T-helper 1 cell treated with Interleukin-12 subunit alpha and Interleukin-12 subunit beta and Interleukin-4 antibody, amounts not matched to agents 30 μg/mL and 1 μg/mL, for 36 hours (primary cell): ENCODE measurements around the gene RNF144B.

Experiments used
- H3K27ac Mint-ChIP-seq: one replicate; pipeline ENCODE4 v1.8.0; 2021; ENCODE audit warnings: mild to moderate bottlenecking, mixed read lengths
- H3K27me3 Mint-ChIP-seq: one replicate; pipeline ENCODE4 v1.8.0; 2021; ENCODE audit warnings: low read depth, mixed read lengths
- H3K36me3 Mint-ChIP-seq: one replicate; pipeline ENCODE4 v1.8.0; 2021; ENCODE audit warnings: low read depth, mixed read lengths
- H3K4me1 Mint-ChIP-seq: one replicate; pipeline ENCODE4 v1.8.0; 2021; ENCODE audit warnings: low read depth, mixed read lengths
- H3K4me3 Mint-ChIP-seq: one replicate; pipeline ENCODE4 v1.8.0; 2021; ENCODE audit warnings: mild to moderate bottlenecking, moderate library complexity, mixed read lengths
- H3K9me3 Mint-ChIP-seq: one replicate; pipeline ENCODE4 v1.8.0; 2021; ENCODE audit warnings: mixed read lengths

The RNF144B gene

DNA sequence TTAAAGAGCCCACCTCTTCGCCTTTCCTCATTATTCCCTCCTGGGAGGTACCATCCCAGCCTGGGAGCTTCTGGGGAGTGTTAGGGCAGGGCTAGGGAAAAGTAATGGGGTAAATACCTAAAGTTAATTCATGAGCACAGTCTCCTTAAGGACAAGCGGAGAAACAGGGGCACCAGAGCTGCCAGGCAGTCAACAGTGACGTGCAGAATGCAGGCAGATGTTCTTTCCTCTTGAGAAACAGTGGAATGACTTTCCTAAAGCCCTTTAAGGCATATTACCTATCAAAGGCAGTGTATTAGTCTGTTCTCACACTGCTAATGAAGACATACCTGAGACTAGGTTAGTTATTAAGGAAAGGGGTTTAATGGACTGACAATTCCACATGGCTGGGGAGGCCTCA, 76.3 kb downstream of the RNF144B start:
- Mint-ChIP-seq H3K9me3 (peaks cover 3% of the 10 kb centered on the region), H3K4me1 (no peaks in the 10 kb centered on the region), H3K27ac (no peak overlapping the region), H3K4me3 (no peak overlapping the region), H3K36me3 (no peaks in the 10 kb centered on the region), H3K27me3 (no peaks in the 10 kb centered on the region)

DNA sequence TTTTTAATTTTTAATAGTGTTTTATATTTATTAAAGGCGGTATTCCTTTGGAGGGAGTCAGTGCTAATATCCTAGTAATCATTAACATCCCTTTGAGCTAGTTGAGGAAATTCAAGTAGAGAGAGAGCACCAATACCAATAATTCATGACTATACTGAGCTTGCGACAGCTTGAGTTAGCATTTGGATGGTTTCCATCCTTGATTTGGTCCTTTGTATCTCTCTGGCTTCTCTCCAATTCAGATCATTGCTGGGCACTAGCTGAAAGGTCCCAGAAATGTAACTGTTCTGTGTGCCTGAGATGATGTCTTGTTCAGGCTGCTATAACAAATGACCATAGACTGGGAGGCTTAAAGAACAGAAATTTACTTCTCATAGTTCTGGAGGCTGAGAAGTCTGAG, 77.0 kb downstream of the RNF144B start:
- Mint-ChIP-seq H3K36me3 (no peaks in the 10 kb centered on the region), H3K27ac (no peak overlapping the region), H3K4me3 (no peak overlapping the region), H3K27me3 (no peaks in the 10 kb centered on the region), H3K4me1 (no peaks in the 10 kb centered on the region), H3K9me3 (peaks cover 3% of the 10 kb centered on the region)

DNA sequence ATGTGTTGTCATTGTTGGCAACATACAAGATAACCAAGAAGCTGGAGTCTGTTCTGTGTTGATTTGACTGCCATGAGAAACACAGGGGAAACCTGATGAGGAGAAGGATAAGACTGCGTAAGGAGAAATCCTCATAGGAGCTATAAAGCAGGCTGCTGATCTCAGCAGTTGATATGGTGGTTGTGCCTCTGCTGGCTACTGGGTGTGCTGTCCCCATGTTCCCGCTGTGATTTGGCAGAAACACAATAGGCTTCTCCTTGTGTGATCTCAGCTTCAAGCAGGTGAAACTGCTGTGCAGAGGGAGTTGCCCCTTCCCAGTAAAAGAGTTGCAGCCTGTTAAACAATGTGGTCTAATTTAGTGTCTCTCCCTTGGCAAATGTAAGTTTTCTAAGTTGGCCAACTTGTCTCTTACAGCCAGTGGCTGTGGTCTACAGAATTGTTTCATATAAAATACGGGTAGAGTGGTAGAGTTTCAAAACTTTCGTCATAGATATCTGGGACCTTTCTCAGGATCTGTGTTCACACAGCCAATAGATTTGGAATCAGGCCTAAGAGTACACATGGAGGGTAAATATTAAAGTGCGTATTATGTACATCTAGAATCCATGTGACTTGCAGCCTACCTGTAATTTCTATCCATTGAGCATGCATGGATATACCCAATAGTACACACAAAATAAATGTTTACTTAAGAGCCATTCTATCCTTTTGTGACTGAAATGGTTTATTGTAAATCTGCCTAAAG, 78.4 kb downstream of the RNF144B start:
- no peaks in the 10 kb centered on the region for H3K27me3 Mint-ChIP-seq
- H3K4me3 Mint-ChIP-seq, result no peak overlapping the region
- H3K4me1 Mint-ChIP-seq, result no peaks in the 10 kb centered on the region
- no peaks in the 10 kb centered on the region for H3K36me3 Mint-ChIP-seq
- no peak overlapping the region for H3K27ac Mint-ChIP-seq
- H3K9me3 Mint-ChIP-seq, result peaks cover 1% of the 10 kb centered on the region

DNA sequence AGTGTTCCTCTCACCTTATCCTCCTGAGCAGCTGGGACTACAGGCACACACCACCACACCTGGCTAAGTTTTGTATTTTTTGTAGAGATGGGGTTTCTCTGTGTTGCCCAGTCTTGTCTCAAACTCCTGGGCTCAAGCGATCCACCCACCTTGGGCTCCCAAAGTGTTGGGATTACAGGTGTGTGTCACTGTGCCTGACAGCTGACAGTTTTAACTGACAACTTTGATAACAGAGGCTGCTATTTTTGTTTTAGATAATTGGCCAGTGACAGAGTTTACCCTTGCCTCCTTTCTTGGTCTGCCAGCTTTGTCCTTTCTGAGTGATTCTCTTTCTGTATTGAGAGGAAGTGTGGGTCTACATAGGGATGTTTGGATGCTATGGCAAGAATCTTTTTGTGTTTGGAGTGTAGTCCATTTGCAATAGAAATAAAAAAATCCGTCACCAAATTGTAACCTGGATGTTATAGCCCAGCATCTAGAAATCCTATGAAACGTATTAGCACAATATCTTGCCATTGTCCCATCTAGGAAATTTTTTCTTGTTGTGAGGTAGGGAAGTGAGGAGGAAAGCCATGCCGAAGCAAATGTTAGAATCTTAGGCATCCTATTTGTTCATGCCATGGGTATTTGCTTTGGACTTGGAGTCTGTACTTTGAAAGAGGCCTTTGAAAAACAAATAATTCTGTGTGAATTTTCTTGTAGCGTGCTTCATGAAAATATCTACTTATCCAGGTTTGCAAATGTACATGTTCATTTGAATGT, 80.8 kb downstream of the RNF144B start:
- no peak overlapping the region for H3K27ac Mint-ChIP-seq
- no peak overlapping the region for H3K4me3 Mint-ChIP-seq

DNA sequence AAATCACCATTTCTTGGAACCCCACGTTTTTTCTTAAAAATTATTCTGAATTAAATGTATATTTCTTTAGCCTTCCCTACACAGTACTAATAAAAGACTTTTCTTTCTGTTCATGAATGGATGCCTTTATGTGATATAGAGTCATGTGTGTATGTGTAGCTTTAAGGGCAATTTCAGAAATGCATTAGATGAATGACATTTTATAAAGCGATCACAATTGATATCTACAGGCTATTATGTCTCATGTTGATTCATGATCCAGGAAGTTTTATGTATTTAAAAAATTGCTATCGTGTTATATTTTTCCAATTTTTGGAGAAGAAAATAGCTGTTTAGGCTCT, 81.3 kb downstream of the RNF144B start:
- no peaks in the 10 kb centered on the region for H3K4me1 Mint-ChIP-seq
- no peaks in the 10 kb centered on the region for H3K27me3 Mint-ChIP-seq
- H3K27ac Mint-ChIP-seq, result no peak overlapping the region
- H3K36me3 Mint-ChIP-seq, result no peaks in the 10 kb centered on the region
- no peak overlapping the region for H3K4me3 Mint-ChIP-seq
- H3K9me3 Mint-ChIP-seq, result no peaks in the 10 kb centered on the region

More for the DNA sequence above, 80.8 kb downstream of the RNF144B start:
- Mint-ChIP-seq H3K4me1 (no peaks in the 10 kb centered on the region), H3K9me3 (no peaks in the 10 kb centered on the region), H3K27me3 (no peaks in the 10 kb centered on the region), H3K36me3 (no peaks in the 10 kb centered on the region)

DNA sequence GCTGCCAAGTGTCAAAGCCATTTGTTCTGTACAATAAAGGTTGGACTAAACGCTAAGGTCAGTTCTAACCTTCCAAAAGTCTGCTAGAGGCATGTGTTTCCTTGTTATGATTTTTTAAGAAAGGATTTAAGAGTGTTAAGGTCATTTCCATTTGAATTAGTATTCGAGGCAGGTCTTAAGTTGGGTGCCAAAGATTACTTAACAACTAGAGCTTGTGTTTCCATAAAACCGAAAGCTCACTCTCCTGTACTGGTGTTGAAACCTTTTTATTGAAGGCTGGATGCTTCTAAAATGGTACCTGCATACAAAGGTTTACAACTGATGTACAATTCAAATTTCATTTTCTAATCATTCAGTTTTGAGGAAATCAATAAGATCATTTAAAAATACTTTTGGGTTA, 82.4 kb downstream of the RNF144B start:
- H3K36me3 Mint-ChIP-seq, result no peaks in the 10 kb centered on the region
- no peak overlapping the region for H3K27ac Mint-ChIP-seq
- no peaks in the 10 kb centered on the region for H3K27me3 Mint-ChIP-seq

DNA sequence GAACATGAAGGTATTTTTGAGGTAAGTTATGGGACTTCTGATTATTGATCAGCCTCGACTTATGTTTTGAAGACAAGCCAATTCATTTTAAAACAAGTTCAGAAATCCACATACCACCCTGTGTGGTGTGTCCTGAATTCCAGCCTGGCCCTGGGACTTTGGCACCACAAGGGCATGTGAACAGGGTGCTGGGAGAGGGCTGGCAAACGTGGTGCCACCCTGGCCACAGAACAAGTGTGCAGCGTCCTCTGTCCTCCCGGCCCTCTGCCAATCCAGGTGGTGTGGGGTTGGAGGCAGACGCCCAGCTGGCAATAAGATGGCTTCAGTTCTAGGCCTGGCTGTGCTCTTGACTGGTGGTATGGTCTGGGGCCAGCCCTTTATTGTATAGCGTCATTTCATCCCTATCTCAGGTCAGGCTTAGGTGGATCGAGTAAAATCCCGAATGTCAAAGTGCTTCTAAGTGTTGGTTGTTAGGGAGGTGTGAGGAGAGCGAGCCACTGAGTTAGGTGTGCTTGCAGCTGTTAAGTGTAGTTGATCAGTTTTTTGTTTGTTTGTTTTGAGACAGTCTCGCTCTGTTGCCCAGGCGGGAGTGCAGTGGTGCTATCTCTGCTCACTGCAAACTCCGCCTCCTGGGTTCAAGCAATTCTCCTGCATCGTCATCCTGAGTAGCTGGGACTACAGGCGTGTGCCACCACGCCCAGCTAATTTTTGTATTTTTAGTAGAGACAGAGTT, 84.2 kb downstream of the RNF144B start:
- no peak overlapping the region for H3K4me3 Mint-ChIP-seq
- H3K9me3 Mint-ChIP-seq, result no peaks in the 10 kb centered on the region
- no peak overlapping the region for H3K27ac Mint-ChIP-seq
- no peaks in the 10 kb centered on the region for H3K4me1 Mint-ChIP-seq
- no peaks in the 10 kb centered on the region for H3K36me3 Mint-ChIP-seq
- peaks cover 3% of the 10 kb centered on the region for H3K27me3 Mint-ChIP-seq

More for the DNA sequence above, 82.4 kb downstream of the RNF144B start:
- no peaks in the 10 kb centered on the region for H3K9me3 Mint-ChIP-seq
- H3K4me3 Mint-ChIP-seq, result no peak overlapping the region
- H3K4me1 Mint-ChIP-seq, result no peaks in the 10 kb centered on the region

DNA sequence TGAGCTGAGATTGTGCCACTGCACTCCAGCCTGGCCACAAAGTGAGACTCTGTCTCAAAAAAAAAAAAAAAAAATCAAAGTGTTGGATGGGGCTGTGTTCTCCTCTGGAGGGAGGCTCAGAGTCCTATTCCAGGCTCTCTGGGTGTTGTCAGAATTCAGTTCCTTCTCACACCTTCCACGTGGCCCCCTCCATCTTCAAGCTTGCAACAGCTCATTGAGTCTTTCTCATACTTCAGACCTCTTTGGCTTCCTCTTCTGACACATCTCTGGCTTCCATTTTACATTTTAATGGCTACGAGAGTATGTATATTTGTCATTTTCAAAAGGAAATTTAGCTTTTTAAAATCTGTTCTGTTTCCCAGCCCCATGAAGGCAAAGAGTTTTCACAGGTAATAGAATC, 85.8 kb downstream of the RNF144B start:
- peaks cover 6% of the 10 kb centered on the region for H3K27me3 Mint-ChIP-seq
- peaks cover 2% of the 10 kb centered on the region for H3K4me1 Mint-ChIP-seq
- H3K27ac Mint-ChIP-seq, result no peak overlapping the region
- H3K36me3 Mint-ChIP-seq, result no peaks in the 10 kb centered on the region
- no peaks in the 10 kb centered on the region for H3K9me3 Mint-ChIP-seq
- H3K4me3 Mint-ChIP-seq, result no peak overlapping the region

DNA sequence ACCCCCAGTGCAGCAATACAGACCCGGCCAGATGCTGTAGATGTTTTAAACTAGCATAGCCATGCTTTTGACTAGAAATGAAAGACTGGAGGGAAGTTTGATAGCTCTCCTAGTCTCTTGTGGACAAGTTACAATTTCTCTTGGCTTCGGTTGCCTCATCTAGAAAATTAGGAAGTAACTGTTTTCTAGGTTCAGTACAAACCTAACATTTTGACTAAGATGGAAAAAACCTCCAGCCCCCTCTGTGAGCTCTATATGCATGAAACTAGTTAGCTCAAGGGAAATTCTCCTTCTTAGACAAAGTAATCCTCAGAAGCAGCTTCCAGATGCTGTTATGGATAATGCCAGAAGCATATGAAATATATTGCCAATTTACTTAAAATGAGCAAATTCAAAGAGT, 86.6 kb downstream of the RNF144B start:
- Mint-ChIP-seq H3K27me3 (peaks cover 8% of the 10 kb centered on the region), H3K4me3 (no peak overlapping the region), H3K9me3 (no peaks in the 10 kb centered on the region), H3K36me3 (no peaks in the 10 kb centered on the region), H3K4me1 (peaks cover 3% of the 10 kb centered on the region), H3K27ac (no peak overlapping the region)

DNA sequence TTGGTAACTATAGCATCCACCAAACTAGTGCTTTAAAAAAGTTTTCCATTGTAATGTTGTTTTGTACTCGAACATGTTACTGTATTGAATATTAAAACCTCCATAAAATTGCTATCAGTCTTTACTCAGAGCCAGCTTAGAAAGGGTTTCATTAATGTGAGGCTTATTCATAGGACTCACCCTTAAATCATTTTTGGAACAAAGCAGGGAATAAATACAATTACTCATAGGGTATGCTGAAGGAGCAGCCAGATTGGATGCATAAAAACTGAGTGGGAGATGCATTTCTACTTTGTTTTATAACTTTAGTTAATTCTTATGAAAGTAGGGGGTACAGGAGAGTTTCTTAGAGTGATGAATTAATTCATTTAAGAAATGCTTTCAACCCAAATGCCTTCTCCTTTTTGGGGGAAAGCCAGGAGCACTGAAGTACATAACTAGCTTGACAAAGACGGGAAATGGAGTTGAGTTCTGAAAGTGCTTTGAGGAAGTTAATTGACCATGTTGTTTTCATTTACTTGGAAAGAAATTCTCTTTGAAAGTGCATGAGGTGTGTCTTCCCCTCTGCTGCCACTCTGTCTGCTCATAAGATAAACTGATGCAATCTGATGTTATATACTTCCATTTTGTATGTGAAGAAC, 90.3 kb downstream of the RNF144B start:
- H3K27ac Mint-ChIP-seq, result no peak overlapping the region
- H3K36me3 Mint-ChIP-seq, result no peaks in the 10 kb centered on the region
- no peaks in the 10 kb centered on the region for H3K9me3 Mint-ChIP-seq
- H3K4me3 Mint-ChIP-seq, result no peak overlapping the region
- peaks cover 12% of the 10 kb centered on the region for H3K27me3 Mint-ChIP-seq
- H3K4me1 Mint-ChIP-seq, result peaks cover 3% of the 10 kb centered on the region

DNA sequence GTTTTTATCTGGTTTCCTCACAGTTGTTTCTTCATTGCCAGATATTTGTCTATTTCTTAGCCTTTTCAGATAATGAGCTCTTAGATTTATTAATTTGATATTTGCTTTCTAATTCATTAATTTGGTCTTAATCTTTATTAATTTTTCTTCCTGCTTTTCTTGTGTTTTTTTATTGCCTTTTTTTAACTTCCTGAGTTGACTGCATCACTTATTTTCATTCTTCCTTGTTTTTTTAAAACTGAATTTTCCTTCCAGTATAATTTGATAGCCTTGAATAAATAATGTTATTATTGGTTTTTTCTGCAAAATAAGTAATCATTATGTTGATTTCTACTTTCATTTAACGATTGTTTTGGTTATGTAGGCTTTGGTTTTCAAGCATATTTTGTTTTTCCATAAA, 91.5 kb downstream of the RNF144B start:
- Mint-ChIP-seq H3K27me3 (peaks cover 18% of the 10 kb centered on the region), H3K4me1 (peaks cover 3% of the 10 kb centered on the region), H3K9me3 (no peaks in the 10 kb centered on the region), H3K4me3 (no peak overlapping the region), H3K27ac (no peak overlapping the region), H3K36me3 (no peaks in the 10 kb centered on the region)

DNA sequence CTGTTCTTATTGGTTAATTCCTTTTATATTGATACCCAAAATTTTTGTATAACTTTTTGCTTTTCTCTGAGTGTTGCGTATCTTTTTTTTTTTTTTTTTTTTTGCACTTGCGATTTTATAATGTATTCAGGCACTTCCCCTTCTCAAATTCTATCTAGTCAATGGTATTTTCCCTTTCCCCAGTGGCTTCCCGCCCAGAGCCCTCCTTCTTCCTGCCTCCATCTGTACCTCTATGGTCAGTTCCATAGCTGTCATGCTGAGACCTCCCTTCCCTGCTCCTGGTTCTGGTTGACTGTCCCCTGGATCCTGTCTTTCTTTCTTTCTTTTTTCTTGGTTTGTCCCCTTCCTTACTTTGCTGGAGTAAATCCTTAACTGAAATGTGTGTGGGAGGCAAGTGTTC, 94.7 kb downstream of the RNF144B start:
- Mint-ChIP-seq H3K27me3 (peaks cover 31% of the 10 kb centered on the region), H3K27ac (no peak overlapping the region), H3K4me3 (no peak overlapping the region)

DNA sequence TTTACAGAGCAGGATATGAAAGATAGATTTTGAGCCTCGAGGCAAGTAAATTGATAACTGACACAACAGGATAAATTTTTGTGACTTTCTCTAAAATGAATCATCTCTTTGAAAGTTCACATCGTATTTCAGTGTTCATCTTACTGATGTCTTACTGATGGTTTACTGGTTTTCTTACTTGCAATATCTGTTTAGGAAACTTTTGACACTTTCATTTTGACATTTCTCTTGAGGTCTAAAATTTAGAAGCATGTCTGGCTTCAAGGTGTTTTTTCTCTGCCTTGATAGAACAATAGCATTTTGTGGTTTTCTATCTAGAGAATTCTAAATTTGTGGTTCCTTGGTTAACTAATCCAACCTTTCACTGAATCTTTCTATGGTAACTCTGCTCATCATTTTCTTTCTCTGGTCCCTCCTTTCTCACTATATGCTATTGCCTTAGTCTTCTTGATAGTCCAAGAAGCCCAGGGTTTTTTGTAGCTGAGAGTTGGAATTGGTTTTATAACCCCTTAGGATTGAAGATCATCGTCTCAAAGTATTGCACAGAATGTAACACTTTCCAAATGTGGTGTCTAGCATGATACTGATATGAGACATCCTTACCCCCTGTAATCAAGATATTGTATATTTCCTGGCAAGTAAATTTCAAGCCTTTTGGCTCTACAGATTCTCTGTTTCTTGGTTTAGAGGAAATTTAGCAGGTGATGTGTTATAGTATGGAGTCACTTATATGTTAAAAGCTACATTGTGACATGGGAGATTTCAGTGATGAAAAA, 98.7 kb downstream of the RNF144B start:
- peaks cover 35% of the 10 kb centered on the region for H3K27me3 Mint-ChIP-seq
- no peak overlapping the region for H3K4me3 Mint-ChIP-seq
- H3K4me1 Mint-ChIP-seq, result peaks cover 3% of the 10 kb centered on the region
- no peaks in the 10 kb centered on the region for H3K36me3 Mint-ChIP-seq
- H3K27ac Mint-ChIP-seq, result no peak overlapping the region
- no peaks in the 10 kb centered on the region for H3K9me3 Mint-ChIP-seq

More for the DNA sequence above, 94.7 kb downstream of the RNF144B start:
- H3K36me3 Mint-ChIP-seq, result no peaks in the 10 kb centered on the region
- H3K4me1 Mint-ChIP-seq, result peaks cover 5% of the 10 kb centered on the region
- no peaks in the 10 kb centered on the region for H3K9me3 Mint-ChIP-seq

DNA sequence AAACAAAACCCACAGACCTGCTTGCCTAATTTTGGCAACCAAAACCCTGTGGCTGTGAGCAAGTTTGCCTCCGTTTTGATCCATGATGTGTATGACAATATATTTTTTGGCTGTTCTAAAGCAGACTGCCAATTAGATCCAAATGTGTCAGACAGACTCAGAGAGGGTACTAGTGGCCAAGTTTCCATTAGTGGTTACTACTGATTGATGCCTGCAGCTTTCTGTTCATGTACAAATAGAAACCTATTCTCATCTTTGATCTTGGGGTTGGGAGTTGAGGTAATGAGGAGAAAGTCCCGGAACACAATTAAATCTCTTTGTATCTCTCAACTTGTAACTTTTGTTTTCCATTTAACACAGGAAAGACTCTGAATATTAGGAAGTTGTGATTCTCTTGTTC, 100.9 kb downstream of the RNF144B start:
- no peak overlapping the region for H3K27ac Mint-ChIP-seq
- peaks cover 25% of the 10 kb centered on the region for H3K27me3 Mint-ChIP-seq
- H3K4me1 Mint-ChIP-seq, result peaks cover 3% of the 10 kb centered on the region
- no peaks in the 10 kb centered on the region for H3K36me3 Mint-ChIP-seq
- no peaks in the 10 kb centered on the region for H3K9me3 Mint-ChIP-seq
- no peak overlapping the region for H3K4me3 Mint-ChIP-seq
